Measurements from ENCODE around the gene RILPL1. TPM values are rescaled to one million over a fixed set of nuclear protein-coding genes. Genes with fewer than 3 reads are reported as not detected.
A peak's percentile ranks its signal among the peaks of the same experiment; 100 is the strongest.

RILPL1 gene
- total and polyA plus RNA-seq, 2 of the 4 experiments (the other 2 are of a cell fraction): 11.1 to 19.8 TPM

GRCh38 chr12:123572391-123572790 is 38.9 kb upstream of the RILPL1 start:
- Histone ChIP-seq H2BK120ac (ENCODE audit: low read depth, low read length) (no peak overlapping the region), H3K36me3 (ENCODE audit: control insufficient read depth, insufficient read depth, low read length) (peaks cover 3% of the 10 kb centered on the region), H3K14ac (replicated peaks; ENCODE audit: low read depth, low read length) (no peak overlapping the region), H2AFZ (replicated peaks; ENCODE audit: low read length, poor library complexity) (no peak overlapping the region), H3K4me1 (ENCODE audit: control insufficient read depth, insufficient read depth, low read length) (no peaks in the 10 kb centered on the region), H4K91ac (ENCODE audit: insufficient read depth, low read depth, low read length) (no peak overlapping the region), H3K18ac (ENCODE audit: low read depth, low read length) (no peak overlapping the region), H4K5ac (ENCODE audit: low read depth, low read length) (no peak overlapping the region), H3K9me3 (ENCODE audit: control insufficient read depth, insufficient read depth, low read length) (peaks cover 3% of the 10 kb centered on the region; the same call in 1 of the 2 replicates), H3K4me3 (ENCODE audit: insufficient read depth, low read depth, low read length) (no peak overlapping the region), H2AK5ac (ENCODE audit: low read depth, low read length) (no peak overlapping the region), H3K9ac (ENCODE audit: low read depth, low read length) (no peak overlapping the region), H3K79me1 (ENCODE audit: low read depth in 1 of 2, low read length in 2 of 2) (peaks cover 3 to 6% of the 10 kb centered on the region in 2 experiments; a peak in 2 of 4 replicates), H3K27me3 (ENCODE audit: control insufficient read depth, insufficient read depth, low read length) (0 out of 2 replicates have a peak, but pooled peaks cover 3% of the 10 kb centered on the region), H2AK9ac (replicated peaks; ENCODE audit: low read depth, low read length, poor library complexity) (no peak overlapping the region), H4K20me1 (ENCODE audit: insufficient read depth, low read length) (0 out of 2 replicates have a peak, but pooled peaks cover 5% of the 10 kb centered on the region), H3K4me2 (ENCODE audit: low read depth, low read length) (no peak overlapping the region), H3K23ac (ENCODE audit: low read depth, low read length) (0 out of 2 replicates have a peak overlapping the region, but pooled peaks have one; percentile 10), H2BK20ac (ENCODE audit: low read depth, low read length) (no peak overlapping the region), H3K4ac (ENCODE audit: low read depth, low read length) (no peak overlapping the region), H4K8ac (ENCODE audit: low read depth in 2 of 2, low read length in 2 of 2) (no peak overlapping the region), H3K56ac (ENCODE audit: extremely low read depth, insufficient read depth, low read length) (no peak overlapping the region), H2BK15ac (ENCODE audit: low read depth, low read length) (no peak overlapping the region), H2BK5ac (ENCODE audit: low read depth, low read length, poor library complexity, severe bottlenecking) (no peak overlapping the region), H3K9me1 (ENCODE audit: insufficient read depth, low read length) (no peaks in the 10 kb centered on the region; the same call in 1 of the 2 replicates), H3K27ac (ENCODE audit: insufficient read depth, low read length) (no peak overlapping the region)
- POLR2A ChIA-PET (ENCODE audit: unreplicated experiment): no interaction called here
- TF ChIP-seq NFE2L2 (IDR thresholded peaks at IDR 0.05; ENCODE audit: low read depth, low read length) (no peak), RCOR1 (IDR thresholded peaks at IDR 0.05; ENCODE audit: insufficient replicate concordance, low read length) (no peak), SMC3 (IDR thresholded peaks at IDR 0.05; ENCODE audit: low read depth, low read length) (no peak), CTCF (conservative IDR thresholded peaks at IDR 0.05; ENCODE audit: low read depth, low read length) (no peak), MAFK (IDR thresholded peaks at IDR 0.05; ENCODE audit: low read depth, low read length) (no peak), USF2 (IDR thresholded peaks at IDR 0.05; ENCODE audit: low read depth, low read length) (no peak), RAD21 (IDR thresholded peaks at IDR 0.05; ENCODE audit: low read length) (no peak)
- WGBS, 2 experiments (ENCODE audit: extremely low coverage in 2 of 2, insufficient read length in 1 of 2): no CpG with 5 or more reads among the region's 2 CpGs
- in situ Hi-C loops (cut with MboI; ENCODE audit: low sequenced_read_pairs): no loop called here
- no peak for ATAC-seq (ENCODE audit: low read depth)
- no TSS peak for BruUV-seq (replicated peaks)
- dilution Hi-C loops (cut with HindIII; ENCODE audit: low sequenced_read_pairs, unreplicated experiment): no loop called here
- CTCF ChIA-PET: no interaction called here
- intact Hi-C loops (cut with micrococcal nuclease): no loop called here
- no peak for DNase-seq
